ENCODE measurements around the gene DIABLO. TPM values are rescaled to one million over a fixed set of nuclear protein-coding genes. Genes with fewer than 3 reads are reported as not detected.

The DIABLO gene
- total RNA-seq, 1 donor from 2014 or later: 30.5 TPM

Other genes with a start within 250 kb of the DIABLO start
- gene BCL7A, start 204.2 kb downstream of the DIABLO start, total RNA-seq: 2.3 TPM
- 13.1 TPM for gene MLXIP, start 147.3 kb downstream of the DIABLO start, total RNA-seq
- gene IL31, start 51.8 kb downstream of the DIABLO start, total RNA-seq: not detected
- 0.12 TPM for gene LRRC43, start 42.9 kb downstream of the DIABLO start, total RNA-seq
- 2.0 TPM for gene B3GNT4, start 22.3 kb downstream of the DIABLO start, total RNA-seq
- gene VPS33A, start 40.4 kb upstream of the DIABLO start, total RNA-seq: 10.7 TPM
- 132 TPM for gene CLIP1, start 196.6 kb upstream of the DIABLO start, total RNA-seq